Calu3 (cell line): ENCODE results near the gene PYCARD. TPM values are rescaled to one million over a fixed set of nuclear protein-coding genes. Genes with fewer than 3 reads are reported as not detected.

ENCODE experiments used
- Bru-seq: library from RNA; stranded (reverse); fragments of 400-500 nt; gene quantifications from one replicate; lab custom pipeline; 2021; lab: Mats Ljungman, UMichigan
- BruChase-seq, 2 experiments: library from RNA; stranded (reverse); fragments of 400-500 nt; gene quantifications; one replicate each; lab custom pipeline; 2021; lab: Mats Ljungman, UMichigan
- BruUV-seq: library from RNA; stranded (reverse); fragments of 400-500 nt; replicated peaks from 2 replicates; lab custom pipeline; 2021; lab: Mats Ljungman, UMichigan
- CTCF ChIA-PET: fragments of 300-600 bp; sonication (Branson Sonifier 250); formaldehyde crosslinking; loops from one replicate; lab custom pipeline; 2022; ENCODE audit warnings: antibody characterized with exemption; lab: Charles Lee
- DNase-seq: peaks from one replicate; pipeline ENCODE4 v3.0.0; 2022
- H3K27ac Mint-ChIP-seq: one replicate; pipeline ENCODE4 v1.8.0; 2022; ENCODE audit warnings: mixed read lengths; ENCODE audit not compliant: unreplicated experiment
- H3K27me3 Mint-ChIP-seq: one replicate; pipeline ENCODE4 v1.8.0; 2022; ENCODE audit warnings: mixed read lengths; ENCODE audit not compliant: unreplicated experiment
- H3K36me3 Mint-ChIP-seq: one replicate; pipeline ENCODE4 v1.8.0; 2022; ENCODE audit warnings: mild to moderate bottlenecking, moderate library complexity, mixed read lengths; ENCODE audit not compliant: insufficient read depth, unreplicated experiment
- H3K4me1 Mint-ChIP-seq: one replicate; pipeline ENCODE4 v1.8.0; 2022; ENCODE audit warnings: mild to moderate bottlenecking, low read depth, mixed read lengths; ENCODE audit not compliant: unreplicated experiment
- H3K4me3 Mint-ChIP-seq: one replicate; pipeline ENCODE4 v1.8.0; 2022; ENCODE audit warnings: mild to moderate bottlenecking, low read depth, moderate library complexity, mixed read lengths; ENCODE audit not compliant: unreplicated experiment
- H3K9me3 Mint-ChIP-seq: one replicate; pipeline ENCODE4 v1.8.0; 2022; ENCODE audit warnings: low read depth, mixed read lengths; ENCODE audit not compliant: unreplicated experiment
- intact Hi-C: fragments of 100-400 bp; cut with micrococcal nuclease; formaldehyde crosslinking; loops from one replicate; pipeline ENCODE4 v1.10.0; 2022; ENCODE audit not compliant: unreplicated experiment
- long read RNA-seq: library from polyadenylated mRNA; stranded (forward); transcript quantifications from one replicate; pipeline ENCODE4 v2.0.0, GENCODE V29; 2022
- total RNA-seq: library from RNA; stranded (reverse); gene quantifications from 2 replicates; pipeline ENCODE4 v1.2.3, GENCODE V29; 2022
- TF ChIP-seq, protein P1 (sequence below): fragments of 200-600 bp; IDR thresholded peaks from one replicate; pipeline ENCODE4 v1.8.0; 2022; ENCODE audit warnings: antibody characterized with exemption; ENCODE audit not compliant: unreplicated experiment

Gene PYCARD
- total RNA-seq (24.3 and 30.9 TPM in 2 replicates), Bru-seq, nascent RNA (percentile 32 among the genes with signal in this experiment), BruChase-seq, experiment 1, labeled RNA remaining after a 6-hour chase (percentile 60 among the genes with signal in this experiment), BruChase-seq, experiment 2, labeled RNA remaining after a 2-hour chase (percentile 43 among the genes with signal in this experiment)
- long read RNA-seq, transcript PYCARD-201 (3 exons, 990 nt): major isoform, 46 of 55 reads
- long read RNA-seq, partial matches to known transcripts: 1 of 55 reads
- long read RNA-seq, other reads (novel, unspliced or antisense): 2 of 55 reads

GRCh38 chr16:31202414-31203375, at the start of gene PYCARD:
PYCARD (minus strand) TSS chr16:31202760; CDS start chr16:31202690, 70 bp downstream.
- no TSS peak for BruUV-seq
- Mint-ChIP-seq H3K4me1 (peaks cover 26% of the 10 kb centered on the region), H3K27me3 (peaks cover 39% of the 10 kb centered on the region), H3K27ac (peak within 1 kb of the TSS; percentile 54), H3K9me3 (no peaks in the 10 kb centered on the region), H3K36me3 (peaks cover 55% of the 10 kb centered on the region), H3K4me3 (peak within 1 kb of the TSS; percentile 84)
- CTCF ChIA-PET: interaction anchor here (0.6 to 1.4 kb wide), 8 partner anchors 15 to 256 kb away, joined by 3 to 6 read pairs (median 3); no protein-coding TSS in a partner anchor
- intact Hi-C loops: loop anchor here (5.0 kb wide), 2 partner anchors 130 to 240 kb away; partner anchors contain the start of gene ZNF843
- peak; percentile 56 for DNase-seq
- TF ChIP-seq, protein P1, sequence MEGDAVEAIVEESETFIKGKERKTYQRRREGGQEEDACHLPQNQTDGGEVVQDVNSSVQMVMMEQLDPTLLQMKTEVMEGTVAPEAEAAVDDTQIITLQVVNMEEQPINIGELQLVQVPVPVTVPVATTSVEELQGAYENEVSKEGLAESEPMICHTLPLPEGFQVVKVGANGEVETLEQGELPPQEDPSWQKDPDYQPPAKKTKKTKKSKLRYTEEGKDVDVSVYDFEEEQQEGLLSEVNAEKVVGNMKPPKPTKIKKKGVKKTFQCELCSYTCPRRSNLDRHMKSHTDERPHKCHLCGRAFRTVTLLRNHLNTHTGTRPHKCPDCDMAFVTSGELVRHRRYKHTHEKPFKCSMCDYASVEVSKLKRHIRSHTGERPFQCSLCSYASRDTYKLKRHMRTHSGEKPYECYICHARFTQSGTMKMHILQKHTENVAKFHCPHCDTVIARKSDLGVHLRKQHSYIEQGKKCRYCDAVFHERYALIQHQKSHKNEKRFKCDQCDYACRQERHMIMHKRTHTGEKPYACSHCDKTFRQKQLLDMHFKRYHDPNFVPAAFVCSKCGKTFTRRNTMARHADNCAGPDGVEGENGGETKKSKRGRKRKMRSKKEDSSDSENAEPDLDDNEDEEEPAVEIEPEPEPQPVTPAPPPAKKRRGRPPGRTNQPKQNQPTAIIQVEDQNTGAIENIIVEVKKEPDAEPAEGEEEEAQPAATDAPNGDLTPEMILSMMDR: no peak

DNA sequence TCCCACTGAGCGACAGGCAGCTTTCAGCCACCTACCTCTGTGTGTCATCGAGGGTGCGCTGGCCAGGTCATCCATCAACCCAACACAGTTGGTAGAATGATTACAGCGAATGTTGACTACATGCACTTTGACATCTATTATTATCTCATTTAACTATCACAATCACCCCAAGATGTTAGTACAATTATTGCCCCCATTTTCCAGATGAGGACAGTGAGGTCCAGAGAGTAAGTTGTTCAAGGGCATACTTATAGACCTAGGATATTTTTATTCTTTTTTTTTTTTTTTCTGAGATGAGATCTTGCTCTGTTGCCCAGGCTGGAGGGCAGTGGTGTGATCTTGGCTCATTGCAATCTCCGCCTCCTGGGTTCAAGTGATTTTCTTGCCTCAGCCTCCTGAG, 48.9 kb upstream of the PYCARD start:
- no peak for DNase-seq
- Mint-ChIP-seq H3K4me1 (peaks cover 9% of the 10 kb centered on the region), H3K4me3 (no peak overlapping the region), H3K36me3 (no peaks in the 10 kb centered on the region), H3K27ac (no peak overlapping the region), H3K9me3 (no peaks in the 10 kb centered on the region), H3K27me3 (peaks cover 28% of the 10 kb centered on the region)
- TF ChIP-seq, protein P1: no peak
- CTCF ChIA-PET: no interaction called here
- no TSS peak for BruUV-seq
- intact Hi-C loops: no loop called here

DNA sequence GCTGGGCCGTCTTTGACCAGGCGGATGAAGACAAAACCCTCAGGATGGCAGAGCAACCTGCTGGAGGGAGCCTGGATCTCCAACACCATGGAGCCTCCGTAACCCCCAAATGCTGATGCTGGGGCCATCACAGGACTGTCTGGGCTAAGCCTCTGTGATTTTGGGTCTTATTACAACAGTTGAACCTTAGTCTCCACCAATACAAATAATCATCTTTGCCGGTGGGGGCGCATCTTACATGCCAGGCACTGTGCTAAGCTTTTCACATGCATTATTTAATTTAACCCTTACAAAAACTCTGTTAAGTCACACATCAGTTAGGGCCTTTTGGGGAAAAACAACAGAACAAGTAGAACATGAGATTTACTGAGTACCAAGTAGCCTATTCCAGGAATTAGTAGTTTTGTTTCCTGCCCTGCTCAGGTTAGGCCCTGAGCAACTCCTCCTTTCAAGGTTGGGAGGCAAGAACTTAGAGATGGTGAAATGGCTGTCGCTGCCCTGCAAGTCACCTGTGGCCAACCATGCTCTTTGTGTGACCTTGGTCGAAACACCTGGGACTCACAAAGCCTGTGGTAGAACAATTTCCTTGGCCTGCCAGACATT, 48.3 kb upstream of the PYCARD start:
- peaks cover 28% of the 10 kb centered on the region for H3K27me3 Mint-ChIP-seq
- TF ChIP-seq, protein P1: no peak
- intact Hi-C loops: no loop called here
- no TSS peak for BruUV-seq
- H3K4me3 Mint-ChIP-seq: no peak overlapping the region
- DNase-seq: no peak
- no peaks in the 10 kb centered on the region for H3K36me3 Mint-ChIP-seq
- H3K4me1 Mint-ChIP-seq: peaks cover 9% of the 10 kb centered on the region
- CTCF ChIA-PET: no interaction called here
- no peaks in the 10 kb centered on the region for H3K9me3 Mint-ChIP-seq
- no peak overlapping the region for H3K27ac Mint-ChIP-seq

DNA sequence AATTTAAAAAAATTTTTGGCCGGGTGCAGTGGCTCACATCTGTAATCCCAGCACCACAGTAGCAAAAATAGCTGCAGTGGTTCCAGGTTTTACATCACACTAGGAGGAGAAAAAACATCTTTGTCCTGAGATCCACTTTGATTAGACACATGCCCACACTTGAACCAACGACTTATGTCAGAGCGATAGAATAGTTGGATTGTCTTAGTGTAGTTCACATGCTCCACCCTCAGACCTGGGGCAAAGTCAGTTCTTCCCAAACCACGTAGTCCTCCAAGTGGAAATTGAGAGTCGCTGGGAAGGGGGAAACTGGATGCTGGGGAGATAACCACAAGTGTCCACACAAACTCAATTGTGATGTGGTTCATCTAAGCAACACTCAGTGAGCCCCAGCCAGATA, 45.8 kb upstream of the PYCARD start:
- intact Hi-C loops: no loop called here
- no peak for DNase-seq
- Mint-ChIP-seq H3K4me1 (peaks cover 2% of the 10 kb centered on the region), H3K9me3 (no peaks in the 10 kb centered on the region), H3K27ac (no peak overlapping the region), H3K36me3 (no peaks in the 10 kb centered on the region), H3K27me3 (peaks cover 43% of the 10 kb centered on the region), H3K4me3 (no peak overlapping the region)
- CTCF ChIA-PET: interaction anchor here (0.5 kb wide), 1 partner anchor 15 kb away, joined by 3 read pairs; no protein-coding TSS in a partner anchor
- TF ChIP-seq, protein P1: no peak
- no TSS peak for BruUV-seq
